NCI-H524 treated with DMSO at 0.1 percent for 48 hours (cell line): Measurements from ENCODE around the gene ZNF516.

ENCODE experiments used
- DNase-seq: peaks from one replicate; lab custom pipeline; 2025; lab: John Stamatoyannopoulos, UW

Gene ZNF516

GRCh38 chr18:76379226-76380126 lies 115.6 kb downstream of the ZNF516 start:
- DNase-seq = no peak

- no peak for DNase-seq
These were observed 116.4 kb downstream of the ZNF516 start for GRCh38 chr18:76378526-76379215.

- no peak for DNase-seq
These were observed 117.7 kb downstream of the ZNF516 start for GRCh38 chr18:76377359-76377756.

- no peak for DNase-seq
These were observed 118.2 kb downstream of the ZNF516 start for GRCh38 chr18:76376668-76377358.

- DNase-seq = no peak
These were observed 118.8 kb downstream of the ZNF516 start for GRCh38 chr18:76376225-76376624.

- DNase-seq = no peak
These were observed 120.4 kb downstream of the ZNF516 start for GRCh38 chr18:76374330-76375281.

GRCh38 chr18:76373297-76373696 lies 121.7 kb downstream of the ZNF516 start:
- no peak for DNase-seq

GRCh38 chr18:76371301-76372203 lies 123.5 kb downstream of the ZNF516 start:
- no peak for DNase-seq

GRCh38 chr18:76370686-76371085 lies 124.4 kb downstream of the ZNF516 start:
- DNase-seq = no peak

GRCh38 chr18:76370201-76370600 lies 124.8 kb downstream of the ZNF516 start:
- no peak for DNase-seq

- DNase-seq = no peak
These were observed 125.3 kb downstream of the ZNF516 start for GRCh38 chr18:76369791-76370190.

GRCh38 chr18:76368976-76369375 lies 126.1 kb downstream of the ZNF516 start:
- no peak for DNase-seq

GRCh38 chr18:76368271-76368670 lies 126.8 kb downstream of the ZNF516 start:
- DNase-seq = no peak

- no peak for DNase-seq
These were observed 127.6 kb downstream of the ZNF516 start for GRCh38 chr18:76367168-76368125.

GRCh38 chr18:76365561-76365960 lies 129.5 kb downstream of the ZNF516 start:
- no peak for DNase-seq

- no peak for DNase-seq
These were observed 130.5 kb downstream of the ZNF516 start for GRCh38 chr18:76364282-76365259.

- no peak for DNase-seq
These were observed 131.5 kb downstream of the ZNF516 start for GRCh38 chr18:76363436-76364120.
